ENCODE results near the gene RPUSD1. TPM values are rescaled to one million over a fixed set of nuclear protein-coding genes. Genes with fewer than 3 reads are reported as not detected.
"Not testable (repeated sequence)": the region's sequence is repeated elsewhere in the genome, so short reads cannot be mapped to it uniquely, and the experiment has no call there.

RPUSD1 gene, protein sequence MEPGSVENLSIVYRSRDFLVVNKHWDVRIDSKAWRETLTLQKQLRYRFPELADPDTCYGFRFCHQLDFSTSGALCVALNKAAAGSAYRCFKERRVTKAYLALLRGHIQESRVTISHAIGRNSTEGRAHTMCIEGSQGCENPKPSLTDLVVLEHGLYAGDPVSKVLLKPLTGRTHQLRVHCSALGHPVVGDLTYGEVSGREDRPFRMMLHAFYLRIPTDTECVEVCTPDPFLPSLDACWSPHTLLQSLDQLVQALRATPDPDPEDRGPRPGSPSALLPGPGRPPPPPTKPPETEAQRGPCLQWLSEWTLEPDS
- 12.6 and 21.0 TPM in 2 replicates for total RNA-seq (2014; rRNA removed; shearing (Covaris generic))

DNA sequence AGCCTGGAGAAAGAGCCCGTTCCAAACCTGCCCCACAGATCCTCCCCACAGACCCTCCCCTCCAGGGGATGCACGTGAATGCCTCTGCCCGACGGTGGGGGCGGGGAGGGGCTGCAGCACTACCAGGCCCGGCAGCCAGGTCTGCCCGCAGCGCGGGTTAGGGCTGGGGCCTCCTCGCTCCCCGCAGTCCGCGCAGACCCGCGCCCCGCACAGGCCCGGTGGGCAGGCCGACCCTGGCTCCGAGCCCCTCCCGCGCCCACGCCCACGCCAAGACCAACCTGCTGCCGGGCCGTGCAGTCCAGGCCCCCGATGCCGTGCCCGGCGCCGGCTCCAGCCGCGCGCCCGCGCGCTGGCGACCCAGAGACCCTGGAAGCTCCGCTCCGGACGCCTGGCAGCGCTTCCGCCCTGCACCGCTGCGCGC lies at the start of gene RPUSD1:
Gene RPUSD1, minus strand, starts transcription at position 404 of the 421 bp plus-strand sequence. CDS start 644 bp downstream, outside the sequence.
- no peak for DNase-seq (ENCODE audit: low read depth)

DNA sequence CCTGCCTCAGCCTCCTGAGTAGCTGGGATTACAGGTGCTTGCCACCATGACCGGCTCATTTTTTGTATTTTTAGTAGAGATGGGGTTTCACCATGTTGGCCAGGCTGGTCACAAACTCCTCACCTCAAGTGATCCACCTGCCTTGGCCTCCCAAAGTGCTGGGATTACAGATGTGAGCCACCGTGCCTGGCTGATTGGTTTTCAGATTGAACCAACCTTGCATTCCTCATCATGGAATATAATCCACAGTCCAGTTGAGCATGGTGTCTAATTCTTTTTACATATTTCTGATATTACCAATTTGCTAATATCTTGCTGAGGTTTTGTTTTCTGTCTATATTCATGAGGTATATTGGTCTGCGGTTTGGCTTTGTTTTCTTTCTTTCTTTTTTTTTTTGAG lies 48.6 kb upstream of the RPUSD1 start:
- DNase-seq (ENCODE audit: low read depth): not testable (repeated sequence)

DNA sequence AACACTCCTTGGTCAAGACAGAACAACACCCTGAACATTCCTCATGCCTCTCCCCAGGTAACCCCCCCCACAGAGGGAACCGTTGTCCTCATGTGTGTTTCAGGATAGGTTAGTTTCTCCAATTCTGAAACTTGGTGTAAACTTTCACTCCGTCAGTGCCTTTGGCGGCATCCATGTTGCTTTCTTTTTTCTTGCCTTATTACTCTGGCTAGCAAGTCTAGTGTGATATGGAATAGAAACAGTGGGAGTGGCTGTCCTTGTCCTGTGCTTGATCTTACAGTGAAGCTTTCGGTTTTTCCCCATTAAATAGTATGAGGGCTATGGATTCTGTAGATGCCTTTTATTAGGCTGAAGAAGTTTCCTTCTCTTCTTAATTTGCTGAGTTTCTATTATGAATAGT lies 48.0 kb upstream of the RPUSD1 start:
- DNase-seq (ENCODE audit: low read depth): no peak

DNA sequence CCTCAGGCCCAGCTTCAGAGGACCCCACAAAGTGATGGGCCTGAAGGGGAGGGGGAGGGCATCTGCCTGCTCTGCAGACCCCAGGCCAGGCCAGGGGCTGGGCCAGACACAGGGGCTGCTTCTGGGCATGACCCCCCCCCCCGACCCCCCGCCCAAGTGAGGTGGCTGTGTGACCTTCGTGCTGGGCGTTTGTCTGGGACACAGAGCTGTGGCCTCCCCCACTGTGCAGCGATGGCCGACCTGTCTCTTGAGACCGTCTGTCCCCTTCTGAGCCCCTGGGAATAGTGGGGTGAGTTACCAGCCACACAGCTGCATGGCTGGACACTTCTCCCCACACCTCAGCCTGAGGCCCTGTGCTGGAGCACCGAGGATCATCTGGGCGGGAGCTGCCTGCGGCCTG lies 47.2 kb upstream of the RPUSD1 start:
- DNase-seq (ENCODE audit: low read depth): no peak

DNA sequence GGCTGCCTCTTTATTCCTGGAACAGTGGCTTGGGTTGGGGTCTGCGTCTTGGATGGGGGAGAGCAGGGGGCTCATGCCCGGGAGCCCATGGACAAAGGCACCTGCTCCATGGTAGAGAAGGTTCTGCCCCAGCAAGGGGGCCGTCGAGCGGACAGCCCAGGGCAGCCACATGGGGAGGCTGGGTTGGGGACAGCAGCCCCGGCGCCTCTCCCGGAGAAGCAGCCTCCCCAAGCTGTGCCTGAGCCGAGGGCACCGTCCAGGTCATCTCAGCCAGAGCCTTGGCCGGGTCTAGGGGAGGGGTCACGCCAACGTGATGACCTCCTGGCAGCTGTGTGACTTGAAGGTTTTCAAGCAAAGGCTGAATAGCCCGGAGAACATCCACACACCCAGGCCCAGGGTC lies 45.2 kb upstream of the RPUSD1 start:
- no peak for DNase-seq (ENCODE audit: low read depth)

DNA sequence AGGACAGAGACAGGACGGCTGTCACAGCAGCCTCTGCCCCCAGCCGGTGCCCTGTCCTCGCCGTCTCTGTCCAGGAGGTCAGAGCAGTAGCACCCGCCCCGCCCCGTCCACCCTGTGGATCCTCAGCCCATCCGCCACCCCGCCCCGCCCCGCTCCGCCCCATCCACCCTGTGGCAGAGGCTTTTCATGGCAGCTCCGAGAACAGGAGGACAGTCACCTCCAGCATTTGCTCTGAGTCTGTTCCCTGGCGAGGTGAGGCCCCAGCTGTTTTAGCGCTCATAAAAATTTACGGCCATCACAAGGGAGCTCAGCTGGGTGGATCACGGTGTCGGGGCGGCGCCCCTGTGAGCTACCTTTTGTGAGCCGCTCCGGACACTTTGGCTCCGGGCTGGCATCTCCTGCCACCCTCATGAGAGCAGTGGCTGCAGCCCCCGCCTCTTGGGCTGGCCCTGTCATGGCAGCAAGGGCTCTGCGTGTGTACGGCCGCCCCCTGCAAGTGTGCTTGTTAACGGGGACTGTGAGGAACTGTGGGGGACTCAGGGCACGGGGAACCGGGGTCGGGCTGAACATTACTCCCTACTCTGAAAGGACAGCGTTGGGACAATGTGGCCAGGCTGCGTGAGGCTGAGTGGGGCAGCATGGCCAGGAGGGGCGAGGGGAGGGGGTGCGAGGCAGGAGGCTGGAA lies 44.6 kb upstream of the RPUSD1 start:
- no peak for DNase-seq (ENCODE audit: low read depth)

DNA sequence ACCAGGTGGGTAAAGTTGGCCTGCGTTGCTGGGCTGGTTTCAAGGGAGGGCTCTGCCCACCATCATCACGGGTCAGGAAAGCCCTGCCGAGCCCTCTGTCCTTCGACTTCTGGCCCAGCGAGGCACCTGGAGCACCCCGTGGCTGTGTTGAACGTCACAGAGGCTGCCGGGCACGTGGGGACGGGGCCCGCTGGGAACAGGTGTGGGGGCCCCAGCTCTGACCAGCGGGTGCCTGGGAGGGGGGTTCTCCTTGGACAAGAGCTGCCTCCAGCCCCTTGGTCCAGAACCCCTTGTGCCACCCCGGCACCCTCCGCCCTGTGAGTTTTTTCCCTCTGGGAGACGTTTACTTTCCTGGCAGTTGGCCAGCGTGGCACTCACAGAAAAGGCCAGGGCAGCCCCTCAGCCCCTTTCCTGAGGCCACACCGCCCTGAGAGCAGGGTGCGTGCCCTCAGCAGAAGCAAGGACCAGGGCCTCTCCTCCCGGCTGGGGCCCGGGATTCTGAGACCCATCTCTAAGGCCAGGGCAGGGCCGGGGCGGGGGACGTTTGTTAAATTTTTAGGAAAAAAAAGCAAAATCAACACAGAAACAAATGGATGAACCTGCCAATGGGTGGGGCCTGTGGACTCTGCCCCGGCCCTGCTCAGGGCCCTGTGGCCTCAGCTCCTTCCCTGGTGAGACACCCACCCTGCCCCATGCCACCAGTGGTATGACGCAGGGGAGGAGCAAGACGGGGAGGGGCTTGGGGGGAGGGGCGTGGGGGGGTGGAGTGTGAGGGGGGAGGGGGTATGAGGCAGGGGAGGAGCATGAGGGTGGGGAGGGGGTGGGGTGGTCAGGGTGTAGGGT lies 43.6 kb upstream of the RPUSD1 start:
- DNase-seq (ENCODE audit: low read depth): no peak

DNA sequence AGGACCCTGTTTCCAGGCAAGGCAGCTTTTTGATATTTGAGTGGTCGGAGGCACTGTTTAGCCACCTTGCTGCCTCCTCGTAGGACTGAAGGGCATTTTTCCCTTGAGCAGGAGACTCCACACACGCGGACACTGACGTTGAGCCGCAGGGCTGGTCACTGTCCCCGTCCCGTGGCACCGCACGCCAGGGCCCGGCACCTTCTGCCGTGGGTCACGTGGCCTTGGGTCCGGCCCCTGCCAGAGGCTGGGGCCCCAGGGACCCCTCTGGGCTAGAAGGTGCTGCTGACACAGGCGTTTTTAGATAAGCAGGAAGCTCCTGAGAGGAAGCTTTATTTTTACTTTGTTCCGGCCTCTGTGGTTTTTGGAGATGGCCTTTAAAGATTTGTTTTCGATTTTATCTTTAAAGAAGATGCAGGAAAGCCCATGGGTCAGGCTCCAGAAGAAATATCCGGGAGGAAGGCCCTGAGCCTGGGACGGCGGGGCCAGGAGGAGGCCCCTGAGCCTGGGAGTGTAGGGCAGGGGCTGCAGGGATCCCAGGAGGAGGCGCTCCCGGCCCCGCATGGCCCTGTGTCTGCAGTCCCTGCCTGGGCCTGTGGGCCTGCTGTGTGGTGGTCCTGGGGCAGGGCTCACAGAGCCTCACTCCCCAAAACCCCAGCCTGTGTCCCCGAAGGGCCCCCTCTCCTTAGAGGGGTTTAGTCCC lies 42.8 kb upstream of the RPUSD1 start:
- no peak for DNase-seq (ENCODE audit: low read depth)

DNA sequence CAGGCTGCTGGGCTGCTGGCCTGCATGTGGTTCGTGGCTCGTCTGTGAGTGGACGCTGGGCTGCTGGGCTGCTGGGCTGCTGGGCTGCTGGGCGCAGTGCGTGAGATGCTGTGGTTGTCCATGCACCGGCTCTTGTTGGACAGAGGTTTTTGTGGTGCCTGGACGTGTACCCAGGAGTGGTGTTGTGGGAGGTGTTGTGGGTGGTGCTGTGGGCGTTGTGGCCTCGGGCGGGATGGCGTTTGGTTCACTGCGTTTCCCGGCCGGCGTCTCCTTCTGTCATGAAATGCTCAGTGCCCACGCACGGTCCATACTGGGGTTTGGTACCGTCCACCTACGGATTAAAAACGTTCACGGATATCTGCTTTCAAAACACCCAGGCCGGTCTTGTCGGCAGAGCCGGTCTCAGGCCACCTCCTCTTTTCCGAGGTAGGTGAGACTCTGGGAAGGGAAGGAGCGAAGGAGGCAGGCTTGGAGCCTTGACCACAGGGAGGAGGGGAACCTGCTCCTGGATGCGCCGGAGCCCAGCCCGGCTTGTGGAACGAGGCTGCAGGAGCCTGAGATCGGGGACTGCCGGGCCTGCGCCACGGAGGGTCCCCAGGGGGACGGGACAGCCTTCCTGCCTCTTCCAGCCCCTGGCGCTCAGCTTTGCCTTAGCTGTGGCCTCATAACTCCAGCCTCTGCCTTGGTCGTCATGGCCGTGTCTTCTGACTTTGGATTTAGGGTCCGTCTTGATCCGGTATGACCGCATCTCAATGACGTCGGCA lies 42.1 kb upstream of the RPUSD1 start:
- DNase-seq (ENCODE audit: low read depth): no peak

DNA sequence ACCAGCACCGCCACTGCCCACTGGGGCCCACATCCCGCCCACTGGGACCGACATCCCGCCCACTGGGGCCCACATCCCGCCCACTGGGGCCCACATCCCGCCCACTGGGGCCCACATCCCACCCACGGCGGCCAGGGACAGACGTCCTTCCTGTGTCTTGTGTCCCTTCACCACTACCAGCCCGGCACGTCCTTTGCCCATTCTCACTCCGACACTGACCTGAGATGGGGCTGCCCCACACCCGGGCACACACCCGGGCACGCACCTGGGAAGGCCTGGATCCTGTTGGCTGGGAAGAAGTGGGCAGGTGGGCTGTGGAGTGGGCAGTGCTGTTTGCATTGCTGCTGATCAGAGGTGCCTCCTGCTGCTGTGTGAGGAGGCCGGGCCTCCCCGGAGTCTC lies 40.7 kb upstream of the RPUSD1 start:
- DNase-seq (ENCODE audit: low read depth): no peak

DNA sequence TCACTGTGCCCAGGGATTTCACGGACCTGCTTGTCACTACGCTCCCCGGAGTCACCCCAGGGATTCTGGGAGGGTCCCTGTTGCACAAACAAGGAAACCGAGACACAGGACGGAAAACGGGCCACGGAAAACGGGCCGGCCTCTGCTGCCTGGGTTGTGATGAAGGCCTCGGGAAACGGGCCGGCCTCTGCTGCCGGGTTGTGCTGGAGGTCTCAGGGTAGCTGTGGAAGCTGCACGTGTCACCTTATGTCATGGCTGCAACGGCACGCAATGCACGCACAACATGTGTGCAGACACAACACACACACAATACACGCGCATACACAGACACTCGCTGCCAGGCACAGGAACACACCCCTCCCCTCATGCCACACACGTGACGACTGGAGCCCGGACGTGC lies 39.3 kb upstream of the RPUSD1 start:
- no peak for DNase-seq (ENCODE audit: low read depth)

DNA sequence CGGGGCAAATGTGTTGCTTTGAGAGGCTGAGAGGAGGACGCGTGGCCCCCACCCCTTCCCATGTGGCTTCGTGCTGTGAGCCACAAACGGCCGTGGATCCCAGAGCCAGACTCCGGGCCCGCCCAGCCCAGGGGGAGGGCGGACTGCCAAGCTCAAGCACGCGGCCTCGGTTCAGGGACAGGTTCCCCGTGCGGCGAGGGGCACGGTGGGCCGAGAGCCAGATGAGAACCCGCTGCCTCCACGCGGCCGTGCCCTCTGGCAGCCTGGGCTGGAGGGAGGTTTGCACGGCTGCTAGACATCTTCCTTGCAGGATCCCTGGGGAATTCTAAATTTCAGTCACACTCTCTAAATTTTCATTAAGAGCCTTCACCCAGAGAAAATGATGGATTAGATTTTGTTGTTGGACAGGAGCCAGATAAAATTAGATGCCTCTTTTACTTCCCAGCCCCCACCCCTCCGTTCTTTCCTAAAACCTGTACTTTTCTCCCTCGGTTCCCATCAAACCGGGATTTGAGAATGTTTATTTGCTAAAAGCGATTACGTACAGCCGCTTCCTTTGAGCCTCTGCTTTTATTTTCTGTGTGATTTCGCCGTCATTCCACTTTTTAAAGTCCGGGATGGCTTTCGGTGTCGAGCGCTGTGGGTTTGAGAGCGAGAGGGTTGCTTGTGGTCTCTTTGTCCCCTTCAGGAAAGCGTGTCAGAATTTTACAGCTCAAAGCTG lies 37.3 kb upstream of the RPUSD1 start:
- no peak for DNase-seq (ENCODE audit: low read depth)

DNA sequence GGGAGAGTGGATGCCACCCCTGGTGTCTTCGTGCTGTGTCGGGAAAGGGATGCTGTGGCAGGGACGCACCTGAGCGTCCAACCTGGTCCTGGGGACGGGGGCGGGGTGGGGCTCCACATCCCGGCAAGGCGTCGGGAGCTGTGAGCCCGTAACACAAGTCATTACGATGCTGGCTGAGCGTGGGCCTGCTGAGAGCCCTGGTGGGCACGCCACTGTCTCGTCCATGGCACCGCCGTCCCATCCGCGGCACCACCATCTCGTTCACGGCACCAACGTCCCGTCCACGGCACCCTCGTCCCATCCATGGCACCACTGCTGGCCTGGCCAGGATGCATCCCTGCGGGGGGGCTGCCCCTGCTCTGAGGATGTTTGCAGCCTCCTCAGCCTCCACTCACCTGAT lies 36.4 kb upstream of the RPUSD1 start:
- DNase-seq (ENCODE audit: low read depth): no peak

DNA sequence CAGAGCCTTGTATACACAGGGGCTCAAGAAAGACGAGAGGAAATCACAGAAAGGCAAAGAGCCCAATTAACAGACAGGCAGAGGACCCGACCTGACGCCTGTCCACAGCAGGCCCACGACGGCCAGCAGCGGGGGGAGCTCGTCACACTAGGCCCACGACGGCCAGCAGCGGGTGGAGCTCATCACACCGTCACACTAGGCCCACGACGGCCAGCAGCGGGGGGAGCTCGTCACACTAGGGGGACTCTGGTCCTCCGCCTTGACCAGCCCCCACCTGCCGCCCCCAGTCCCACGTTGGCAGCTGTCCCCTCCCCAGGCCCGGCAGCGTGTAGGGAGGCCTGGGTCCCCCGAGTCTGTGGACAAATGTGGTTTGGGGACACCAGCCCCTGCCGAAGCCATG lies 36.0 kb upstream of the RPUSD1 start:
- no peak for DNase-seq (ENCODE audit: low read depth)

DNA sequence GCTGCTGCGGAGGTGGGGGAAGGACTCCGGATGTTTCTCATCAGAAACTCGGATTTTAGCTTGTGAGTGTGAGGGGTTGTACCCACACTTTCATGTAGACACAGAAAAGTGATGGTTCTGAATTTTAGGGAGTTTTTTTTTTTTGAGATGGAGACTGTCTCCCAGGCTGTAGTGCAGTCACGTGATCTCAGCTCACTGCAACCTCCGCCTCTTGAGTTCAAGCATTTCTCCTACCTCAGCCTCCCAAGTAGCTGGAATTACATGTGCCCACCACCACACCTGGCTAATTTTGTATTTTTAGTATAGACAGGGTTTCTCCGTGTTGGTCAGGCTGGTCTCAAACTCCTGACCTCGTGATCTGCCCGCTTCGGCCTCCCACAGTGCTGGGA lies 34.7 kb upstream of the RPUSD1 start:
- DNase-seq (ENCODE audit: low read depth): no peak

DNA sequence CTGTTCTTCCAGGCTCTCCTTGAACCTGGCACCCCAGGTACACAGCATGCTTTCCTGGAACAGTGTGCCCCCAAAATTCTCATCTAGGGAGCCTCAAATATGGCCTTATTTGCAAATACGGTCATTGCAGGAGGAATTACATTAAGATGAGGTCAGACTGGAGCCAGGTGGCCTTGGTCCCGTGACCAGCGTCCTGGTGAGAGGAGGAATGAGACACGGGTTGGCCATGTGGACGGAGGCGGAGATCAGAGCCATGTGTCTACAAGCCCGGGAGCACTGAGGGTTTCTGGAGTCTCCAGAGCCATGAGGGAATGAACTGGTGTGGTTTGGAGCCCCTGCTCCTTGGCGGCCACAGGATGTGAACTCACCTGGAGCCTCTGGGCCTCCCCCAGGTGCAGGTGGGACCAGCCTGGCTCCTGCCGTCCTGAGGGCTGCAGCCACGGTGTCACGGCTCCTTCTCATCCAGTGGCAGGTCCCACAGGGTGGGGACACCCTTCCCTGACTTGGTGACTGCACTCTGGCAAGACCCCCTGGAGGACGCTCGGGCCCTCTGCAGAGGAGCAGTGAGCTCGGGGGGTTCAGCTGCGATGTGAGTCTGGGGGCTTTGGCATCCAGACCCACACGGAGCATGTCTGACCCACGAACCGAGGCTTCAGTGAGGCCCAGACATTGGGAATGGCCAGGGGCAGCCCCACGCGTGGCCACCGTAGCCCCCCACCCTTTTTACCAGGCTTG lies 34.2 kb upstream of the RPUSD1 start:
- DNase-seq (ENCODE audit: low read depth): no peak

DNA sequence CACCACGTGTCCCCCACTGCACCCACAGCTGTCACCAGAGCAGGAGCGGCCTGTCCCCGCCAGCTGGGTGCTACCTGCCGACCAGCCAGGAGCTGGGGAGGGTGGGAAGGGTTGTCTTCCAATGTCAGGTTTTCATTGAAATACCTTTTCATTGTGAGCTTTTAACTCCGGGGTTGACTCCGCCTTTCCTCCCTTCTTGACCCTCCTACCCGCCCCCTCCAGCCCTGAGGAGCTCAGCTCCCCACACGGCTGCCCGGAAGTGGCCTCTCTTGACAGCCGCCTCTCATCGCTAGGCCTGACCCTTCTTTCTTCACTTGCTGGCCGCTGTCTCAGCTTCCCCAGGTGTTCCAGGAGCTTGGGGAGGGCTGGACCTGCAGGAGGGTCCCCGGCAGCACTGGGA lies 33.6 kb upstream of the RPUSD1 start:
- no peak for DNase-seq (ENCODE audit: low read depth)

DNA sequence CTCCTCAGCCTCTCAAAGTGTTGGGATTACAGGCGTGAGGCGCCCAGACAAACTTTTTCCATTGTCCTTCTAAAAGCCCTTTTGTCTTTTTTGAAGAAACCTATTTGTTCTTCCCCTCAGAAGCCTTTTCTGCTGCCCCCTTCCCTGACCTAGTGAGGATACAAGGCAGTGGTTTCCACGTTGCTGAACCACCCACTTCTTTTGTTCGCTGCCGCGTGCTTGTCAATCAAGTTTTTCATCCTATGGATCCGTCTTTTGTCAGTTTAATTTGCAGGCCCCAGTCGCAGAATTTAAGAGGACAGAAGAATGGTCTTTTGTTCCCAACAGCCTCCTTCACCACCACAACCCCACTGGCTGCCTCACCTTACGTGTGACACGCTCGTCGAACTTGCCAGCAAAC lies 32.6 kb upstream of the RPUSD1 start:
- DNase-seq (ENCODE audit: low read depth): no peak

DNA sequence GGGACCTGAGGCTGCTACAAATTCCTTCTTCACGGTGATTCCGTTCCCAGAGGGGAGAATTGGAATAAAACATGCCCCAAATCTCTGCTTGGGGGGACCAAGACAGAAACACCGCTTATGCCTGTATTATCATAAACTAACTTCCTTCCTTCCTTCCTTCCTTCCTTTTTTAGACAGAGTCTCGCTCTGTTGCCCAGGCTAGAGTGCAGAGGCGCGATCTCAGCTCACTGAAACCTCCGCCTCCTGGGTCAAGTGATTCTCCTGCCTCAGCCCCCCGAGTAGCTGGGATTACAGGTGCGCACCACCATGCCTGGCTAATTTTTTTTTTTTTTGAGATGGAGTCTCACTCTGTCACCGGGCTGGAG lies 31.8 kb upstream of the RPUSD1 start:
- DNase-seq (ENCODE audit: low read depth): not testable (repeated sequence)
